K562 (cell line): ENCODE data around the gene DUSP5. TPM values are rescaled to one million over a fixed set of nuclear protein-coding genes. Genes with fewer than 3 reads are reported as not detected.

Source experiments
- ATAC-seq: fragments of 200-7000 bp; cut with Tn5 transposase; 3 replicates; pipeline ENCODE4 v1.9.1; 2020; ENCODE audit warnings: moderate library complexity
- BruUV-seq: library from RNA; stranded (reverse); fragments of 400-500 nt; replicated peaks from 2 replicates; lab custom pipeline; 2021; lab: Mats Ljungman, UMichigan
- CTCF ChIA-PET: fragments of 300-600 bp; formaldehyde crosslinking; extraction: SDS; loops from one replicate; lab custom pipeline; 2021; ENCODE audit warnings: low intra/inter-chr PET ratio; lab: Yijun Ruan, JAX
- POLR2A ChIA-PET: fragments of 300-600, 350-650 bp; sonication (Branson Sonifier 250); formaldehyde crosslinking; extraction: SDS; loops from one replicate; lab custom pipeline; 2021; ENCODE audit warnings: antibody characterized with exemption, inconsistent platforms; lab: Yijun Ruan, JAX
- DNase-seq, 4 experiments: peaks; one replicate each; pipeline versions ENCODE4 v3.0.0 to v3.0.0-alpha.2; 2011 to 2018; ENCODE audit warnings: low spot score in 3 of 4, mixed read lengths in 3 of 4; ENCODE audit errors: extremely low read depth in 1 of 4
- FAIRE-seq: peaks from 2 replicates; lab custom pipeline; 2011; peaks lifted over from hg19 to GRCh38; lab: Jason Lieb, UNC
- H2AFZ ChIP-seq: 2 replicates; pipeline ENCODE4 v1.6.0; 2011; ENCODE audit warnings: low read depth, low read length, control low read depth, inconsistent platforms
- H3K27ac ChIP-seq: fragments of 200-600 bp; 3 replicates; pipeline ENCODE4 v1.8.0; 2011; ENCODE audit warnings: low read depth, mild to moderate bottlenecking, control low read depth, inconsistent platforms, low read length, moderate library complexity, mixed read lengths; ENCODE audit errors: extremely low read depth
- H3K27me3 ChIP-seq, 2 experiments: fragments of 300-600 bp in 1 of 2; 2 replicates in 1 of 2; 3 replicates in 1 of 2; pipeline versions ENCODE4 v1.6.0 to v1.8.0; 2011; ENCODE audit warnings: inconsistent platforms in 2 of 2, low read length in 2 of 2, mild to moderate bottlenecking in 1 of 2, mixed read lengths in 1 of 2, moderate library complexity in 1 of 2; ENCODE audit not compliant: control insufficient read depth in 2 of 2, insufficient read depth in 2 of 2
- H3K36me3 ChIP-seq: fragments of 300-600 bp; 3 replicates; pipeline ENCODE4 v1.8.0; 2011; ENCODE audit warnings: mild to moderate bottlenecking, low read length, inconsistent platforms; ENCODE audit not compliant: control insufficient read depth, insufficient read depth
- H3K4me1 ChIP-seq, 2 experiments: fragments of 200-600 bp in 1 of 2; replicated peaks in 1 of 2; 2 replicates in 1 of 2; 3 replicates in 1 of 2; pipeline versions ENCODE4 v1.5.1 to v1.8.0; 2011; ENCODE audit warnings: inconsistent platforms in 2 of 2, low read length in 2 of 2, mild to moderate bottlenecking in 1 of 2, mixed read lengths in 1 of 2, moderate library complexity in 1 of 2; ENCODE audit not compliant: control insufficient read depth in 2 of 2, insufficient read depth in 2 of 2
- H3K4me2 ChIP-seq: 2 replicates; pipeline ENCODE4 v1.6.1; 2011; ENCODE audit warnings: low read length, control low read depth, inconsistent platforms, mixed read lengths; ENCODE audit not compliant: insufficient read depth
- H3K4me3 ChIP-seq: fragments of 200-600 bp; sonication (generic), shearing (Covaris generic); 2 replicates; pipeline ENCODE4 v1.5.1; 2016; ENCODE audit warnings: control low read depth, inconsistent platforms
- H3K79me2 ChIP-seq: fragments of 200-600 bp; 3 replicates; pipeline ENCODE4 v1.8.0; 2011; ENCODE audit warnings: low read length, inconsistent platforms; ENCODE audit not compliant: control insufficient read depth, insufficient read depth
- H3K9ac ChIP-seq, 2 experiments: 2 replicates each; pipeline versions ENCODE4 v1.6.0 to v1.6.1; 2011; ENCODE audit warnings: low read depth in 2 of 2, low read length in 2 of 2, control low read depth in 1 of 2, inconsistent platforms in 1 of 2, mild to moderate bottlenecking in 1 of 2, mixed read lengths in 1 of 2; ENCODE audit not compliant: insufficient read depth in 1 of 2
- H3K9me1 ChIP-seq: one replicate; pipeline ENCODE4 v1.6.0; 2011; ENCODE audit warnings: inconsistent platforms, mild to moderate bottlenecking, low read length, moderate library complexity; ENCODE audit not compliant: control insufficient read depth, insufficient read depth
- H3K9me3 ChIP-seq: replicated peaks from 2 replicates; pipeline ENCODE4 v1.5.1; 2011; ENCODE audit warnings: low read depth, low read length, inconsistent platforms; ENCODE audit not compliant: control insufficient read depth, insufficient read depth
- H4K20me1 ChIP-seq: replicated peaks from 2 replicates; pipeline ENCODE4 v1.6.1; 2011; ENCODE audit warnings: low read length, inconsistent platforms, mixed read lengths; ENCODE audit not compliant: control insufficient read depth, insufficient read depth
- ARID1B ChIP-seq: fragments of 450-650 bp; IDR thresholded peaks from 2 replicates; pipeline ENCODE4 v1.6.1; 2016; ENCODE audit warnings: antibody characterized with exemption, mild to moderate bottlenecking, inconsistent platforms
- CHCHD3 ChIP-seq: fragments of 250-450 bp; sonication (Bioruptor Pico); IDR thresholded peaks from 2 replicates; pipeline ENCODE4 v2.1.2; 2022; ENCODE audit warnings: mild to moderate bottlenecking
- GTF2A2 ChIP-seq: IDR thresholded peaks from 2 replicates; pipeline ENCODE4 v1.6.1; 2016; ENCODE audit warnings: mild to moderate bottlenecking, missing genetic modification characterization, missing compliant biosample characterization
- HNRNPK ChIP-seq: fragments of 200-400 bp; formaldehyde crosslinking; IDR thresholded peaks from one replicate; pipeline ENCODE4 v1.6.1; 2018; ENCODE audit warnings: mild to moderate bottlenecking, low read depth, low read length; ENCODE audit not compliant: poor library complexity, severe bottlenecking
- MED1 ChIP-seq: sonication (generic); formaldehyde crosslinking; IDR thresholded peaks from 2 replicates; pipeline ENCODE4 v1.8.1; 2023; ENCODE audit warnings: missing genetic modification reagents, borderline replicate concordance
- MEIS2 ChIP-seq: fragments of 450-650 bp; IDR thresholded peaks from 2 replicates; pipeline ENCODE4 v1.6.1; 2014; ENCODE audit warnings: mild to moderate bottlenecking; ENCODE audit not compliant: partially characterized antibody
- PCBP2 ChIP-seq: fragments of 200-400 bp; formaldehyde crosslinking; IDR thresholded peaks from 2 replicates; pipeline ENCODE4 v1.6.1; 2018; ENCODE audit warnings: low read length, low read depth, mild to moderate bottlenecking, moderate library complexity; ENCODE audit not compliant: poor library complexity, severe bottlenecking
- ZNF12 ChIP-seq: sonication (generic); formaldehyde crosslinking; IDR thresholded peaks from 2 replicates; pipeline ENCODE4 v1.4.0; 2020; ENCODE audit warnings: mild to moderate bottlenecking, missing genetic modification reagents
- ZNF586 ChIP-seq: fragments of 450-650 bp; formaldehyde crosslinking; conservative IDR thresholded peaks from 2 replicates; pipeline ENCODE4 v1.4.0; 2020; ENCODE audit warnings: mild to moderate bottlenecking, moderate library complexity
- ZNF77 ChIP-seq: fragments of 250-450 bp; sonication (Bioruptor Pico); IDR thresholded peaks from 2 replicates; pipeline ENCODE4 v1.5.0; 2020
- WGBS: fragments of 100-300 bp; shearing (Covaris generic); methylation state at CpG from one replicate; pipeline ENCODE4 v1.1.6; 2016; ENCODE audit warnings: low coverage, mixed read lengths; ENCODE audit not compliant: insufficient coverage; ENCODE audit errors: missing lambda C conversion rate; 5-methylcytosine and 5-hydroxymethylcytosine counted together
- in situ Hi-C: fragments of 300-500 bp; cut with MboI; formaldehyde crosslinking; loops from 4 replicates; pipeline ENCODE4 v1.15.0; 2018; ENCODE audit warnings: inconsistent platforms, mixed read lengths
- intact Hi-C: fragments of 100-400 bp; cut with micrococcal nuclease; formaldehyde crosslinking; loops from 2 replicates; pipeline ENCODE4 v1.14.2; 2022
- polyA plus RNA-seq, 8 experiments: library from polyadenylated mRNA; depleted of rRNA in 4 of 8; stranded (reverse) in 5 of 8; unstranded in 3 of 8; fragments of >200 nt; fragmentation: Nextera tagmentation in 2 of 8; fragmentation: Illumina TruSeq in 1 of 8; extraction: Ambion mirVana in 2 of 8; extraction: Trizol in 1 of 8; gene quantifications; 2 replicates each; pipeline versions ENCODE4 v1.2.1 to v1.2.3, GENCODE V29; 2011 to 2014; ENCODE audit warnings: inconsistent platforms in 1 of 8, missing spikeins in 1 of 8
- total RNA-seq, 7 experiments: library from RNA; depleted of rRNA in 6 of 7; stranded (reverse); fragments of >200 nt in 6 of 7; fragmentation: Illumina TruSeq in 2 of 7; extraction: Trizol in 2 of 7; gene quantifications; 2 replicates each; pipeline versions ENCODE4 v1.2.1 to v1.2.3, GENCODE V29; 2011 to 2021; ENCODE audit warnings: low replicate concordance in 1 of 7
- TF ChIP-seq, protein P1 (sequence below): fragments of 250-450 bp; sonication (Bioruptor Pico); IDR thresholded peaks from 2 replicates; pipeline ENCODE4 v1.4.0; 2020; ENCODE audit warnings: mild to moderate bottlenecking, moderate library complexity
- TF ChIP-seq, protein P2 (sequence below): sonication (generic); formaldehyde crosslinking; IDR thresholded peaks from 2 replicates; pipeline ENCODE4 v1.8.1; 2023; ENCODE audit warnings: mild to moderate bottlenecking, missing genetic modification reagents
- TF ChIP-seq, protein P3 (sequence below): fragments of 250-450 bp; sonication (Bioruptor Pico); IDR thresholded peaks from 2 replicates; pipeline ENCODE4 v1.5.0; 2021; ENCODE audit warnings: mild to moderate bottlenecking, moderate library complexity
- TF ChIP-seq, protein P4 (sequence below): fragments of 450-650 bp; IDR thresholded peaks from 2 replicates; pipeline ENCODE4 v1.6.1; 2017; ENCODE audit warnings: mild to moderate bottlenecking, moderate library complexity

Gene DUSP5
- total and polyA plus RNA-seq, 9 of the 15 experiments (the other 6 are each of a cell fraction or from before 2014, with no cell fraction given) = 0.49 to 3.4 (median 2.0) TPM

DNA sequence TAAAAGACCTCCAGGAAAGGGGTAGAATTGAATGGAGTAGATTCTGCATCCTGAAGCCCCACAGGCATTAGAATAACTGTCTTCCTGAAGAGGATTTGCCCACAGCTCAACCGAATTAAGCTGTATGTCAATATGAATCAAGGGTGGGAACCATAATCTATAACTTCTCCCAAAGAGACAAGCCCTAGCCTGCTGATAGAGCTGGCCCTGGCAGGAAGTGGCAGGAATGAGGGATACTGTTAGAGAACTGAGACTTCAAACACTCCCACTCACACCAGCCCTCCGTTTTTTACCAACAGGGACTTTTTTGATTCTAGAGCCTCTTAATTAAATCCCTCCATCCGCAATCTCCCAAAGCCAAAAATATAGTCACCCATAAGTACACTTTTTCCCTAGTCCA is 12.2 kb upstream of the DUSP5 start:
- in situ Hi-C loops (no loop called here), intact Hi-C loops (no loop called here)
- H3K4me3 ChIP-seq = no peak overlapping the region
- no peaks in the 10 kb centered on the region for H3K79me2 ChIP-seq
- CTCF ChIA-PET = no interaction called here
- no peaks in the 10 kb centered on the region; a peak in 1 of 5 replicates for H3K27me3 ChIP-seq
- H3K4me1 ChIP-seq = peaks cover 2 to 21% of the 10 kb centered on the region in 2 experiments; a peak in 3 of 5 replicates
- no peaks in the 10 kb centered on the region for H4K20me1 ChIP-seq
- 48% methylated on average over 3 of the region's 3 CpGs for WGBS
- H3K9me1 ChIP-seq = no peaks in the 10 kb centered on the region
- ATAC-seq (no peak), DNase-seq (no peak), FAIRE-seq (no peak)
- H2AFZ ChIP-seq = no peak overlapping the region
- no peaks in the 10 kb centered on the region for H3K36me3 ChIP-seq
- H3K4me2 ChIP-seq = no peak overlapping the region
- H3K9ac ChIP-seq = no peak overlapping the region
- BruUV-seq = no TSS peak
- H3K9me3 ChIP-seq = no peaks in the 10 kb centered on the region
- no peak overlapping the region for H3K27ac ChIP-seq
- POLR2A ChIA-PET = no interaction called here
- no peak for TF ChIP-seq PCBP2
- TF ChIP-seq ZNF586 (CRISPR knock-in tag) = no peak
- TF ChIP-seq MEIS2 = no peak
- no peak for TF ChIP-seq HNRNPK
- TF ChIP-seq, protein P1, sequence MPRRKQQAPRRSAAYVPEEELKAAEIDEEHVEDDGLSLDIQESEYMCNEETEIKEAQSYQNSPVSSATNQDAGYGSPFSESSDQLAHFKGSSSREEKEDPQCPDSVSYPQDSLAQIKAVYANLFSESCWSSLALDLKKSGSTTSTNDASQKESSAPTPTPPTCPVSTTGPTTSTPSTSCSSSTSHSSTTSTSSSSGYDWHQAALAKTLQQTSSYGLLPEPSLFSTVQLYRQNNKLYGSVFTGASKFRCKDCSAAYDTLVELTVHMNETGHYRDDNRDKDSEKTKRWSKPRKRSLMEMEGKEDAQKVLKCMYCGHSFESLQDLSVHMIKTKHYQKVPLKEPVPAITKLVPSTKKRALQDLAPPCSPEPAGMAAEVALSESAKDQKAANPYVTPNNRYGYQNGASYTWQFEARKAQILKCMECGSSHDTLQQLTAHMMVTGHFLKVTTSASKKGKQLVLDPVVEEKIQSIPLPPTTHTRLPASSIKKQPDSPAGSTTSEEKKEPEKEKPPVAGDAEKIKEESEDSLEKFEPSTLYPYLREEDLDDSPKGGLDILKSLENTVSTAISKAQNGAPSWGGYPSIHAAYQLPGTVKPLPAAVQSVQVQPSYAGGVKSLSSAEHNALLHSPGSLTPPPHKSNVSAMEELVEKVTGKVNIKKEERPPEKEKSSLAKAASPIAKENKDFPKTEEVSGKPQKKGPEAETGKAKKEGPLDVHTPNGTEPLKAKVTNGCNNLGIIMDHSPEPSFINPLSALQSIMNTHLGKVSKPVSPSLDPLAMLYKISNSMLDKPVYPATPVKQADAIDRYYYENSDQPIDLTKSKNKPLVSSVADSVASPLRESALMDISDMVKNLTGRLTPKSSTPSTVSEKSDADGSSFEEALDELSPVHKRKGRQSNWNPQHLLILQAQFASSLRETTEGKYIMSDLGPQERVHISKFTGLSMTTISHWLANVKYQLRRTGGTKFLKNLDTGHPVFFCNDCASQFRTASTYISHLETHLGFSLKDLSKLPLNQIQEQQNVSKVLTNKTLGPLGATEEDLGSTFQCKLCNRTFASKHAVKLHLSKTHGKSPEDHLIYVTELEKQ (CRISPR knock-in tag) = no peak
- TF ChIP-seq ZNF12 (CRISPR knock-in tag) = no peak
- TF ChIP-seq ZNF77 (CRISPR knock-in tag) = no peak
- no peak for TF ChIP-seq GTF2A2 (tag)
- TF ChIP-seq, protein P2, sequence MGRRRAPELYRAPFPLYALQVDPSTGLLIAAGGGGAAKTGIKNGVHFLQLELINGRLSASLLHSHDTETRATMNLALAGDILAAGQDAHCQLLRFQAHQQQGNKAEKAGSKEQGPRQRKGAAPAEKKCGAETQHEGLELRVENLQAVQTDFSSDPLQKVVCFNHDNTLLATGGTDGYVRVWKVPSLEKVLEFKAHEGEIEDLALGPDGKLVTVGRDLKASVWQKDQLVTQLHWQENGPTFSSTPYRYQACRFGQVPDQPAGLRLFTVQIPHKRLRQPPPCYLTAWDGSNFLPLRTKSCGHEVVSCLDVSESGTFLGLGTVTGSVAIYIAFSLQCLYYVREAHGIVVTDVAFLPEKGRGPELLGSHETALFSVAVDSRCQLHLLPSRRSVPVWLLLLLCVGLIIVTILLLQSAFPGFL (CRISPR knock-in tag) = no peak
- TF ChIP-seq ARID1B = no peak
- TF ChIP-seq, protein P3, sequence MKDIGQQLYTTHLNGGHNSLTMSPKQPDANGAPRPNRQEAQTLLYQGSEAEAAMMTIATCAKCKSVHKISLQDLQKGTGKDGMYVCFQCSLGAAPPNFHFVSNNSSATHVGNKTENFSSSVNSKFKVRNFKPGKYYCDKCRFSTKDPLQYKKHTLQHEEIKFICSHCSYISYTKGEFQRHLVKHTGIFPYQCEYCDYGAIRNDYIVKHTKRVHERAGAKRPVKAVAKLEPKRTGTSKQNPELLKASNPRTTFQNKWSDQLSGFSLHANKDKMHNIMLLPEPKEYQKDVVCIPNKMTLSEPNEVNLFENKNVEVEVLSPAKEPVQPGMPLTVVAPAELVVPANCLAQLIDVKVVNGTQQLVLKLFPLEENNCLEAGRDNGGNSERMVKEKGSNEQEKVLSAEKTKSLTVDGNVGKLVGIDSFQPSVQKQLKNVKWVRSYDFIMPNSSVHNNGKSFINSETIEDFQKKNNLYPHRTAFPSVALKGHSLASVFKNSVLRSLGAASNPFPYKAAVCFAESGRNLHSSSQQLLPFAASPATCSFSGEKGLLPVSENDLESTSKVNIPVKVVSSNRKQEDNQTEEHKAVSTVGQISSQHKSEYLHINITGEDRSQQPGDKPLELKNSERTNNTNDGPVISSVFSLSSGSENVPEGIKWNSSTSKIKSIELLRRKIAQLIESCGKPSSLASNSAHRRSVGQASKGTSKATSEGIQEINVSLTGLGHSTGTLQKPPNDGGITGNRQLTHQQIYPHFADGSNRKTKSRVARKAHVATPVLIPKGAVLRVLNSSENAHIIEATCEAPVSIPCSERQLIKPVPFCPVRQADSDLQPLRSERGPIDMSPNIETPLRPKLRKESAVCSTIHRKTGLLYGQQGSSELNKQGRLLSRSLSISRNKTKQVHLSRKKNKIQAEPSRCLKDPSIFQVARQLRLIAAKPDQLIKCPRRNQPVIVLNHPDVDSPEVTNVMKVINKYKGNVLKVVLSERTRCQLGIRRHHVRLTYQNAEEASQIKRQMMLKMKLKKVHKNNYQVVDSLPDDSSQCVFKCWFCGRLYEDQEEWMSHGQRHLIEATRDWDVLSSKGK (CRISPR knock-in tag) = no peak
- no peak for TF ChIP-seq MED1
- no peak for TF ChIP-seq CHCHD3 (CRISPR knock-in tag)
- TF ChIP-seq, protein P4, sequence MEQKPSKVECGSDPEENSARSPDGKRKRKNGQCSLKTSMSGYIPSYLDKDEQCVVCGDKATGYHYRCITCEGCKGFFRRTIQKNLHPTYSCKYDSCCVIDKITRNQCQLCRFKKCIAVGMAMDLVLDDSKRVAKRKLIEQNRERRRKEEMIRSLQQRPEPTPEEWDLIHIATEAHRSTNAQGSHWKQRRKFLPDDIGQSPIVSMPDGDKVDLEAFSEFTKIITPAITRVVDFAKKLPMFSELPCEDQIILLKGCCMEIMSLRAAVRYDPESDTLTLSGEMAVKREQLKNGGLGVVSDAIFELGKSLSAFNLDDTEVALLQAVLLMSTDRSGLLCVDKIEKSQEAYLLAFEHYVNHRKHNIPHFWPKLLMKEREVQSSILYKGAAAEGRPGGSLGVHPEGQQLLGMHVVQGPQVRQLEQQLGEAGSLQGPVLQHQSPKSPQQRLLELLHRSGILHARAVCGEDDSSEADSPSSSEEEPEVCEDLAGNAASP = no peak
